Erythroblast (primary cell): ENCODE results near the gene PTPRN2.

ENCODE experiments used
- DNase-seq, 2 experiments: peaks; one replicate each; lab custom pipeline; 2025; lab: John Stamatoyannopoulos, UW
- GATA1 ChIP-seq: IDR thresholded peaks from 2 replicates; pipeline ENCODE4 v1.6.1; 2011; ENCODE audit warnings: low read depth, mild to moderate bottlenecking, control low read depth, low read length, moderate library complexity
- POLR2A ChIP-seq: IDR thresholded peaks from 2 replicates; pipeline ENCODE4 v1.6.1; 2011; ENCODE audit warnings: mild to moderate bottlenecking, low read length

Gene PTPRN2

DNA sequence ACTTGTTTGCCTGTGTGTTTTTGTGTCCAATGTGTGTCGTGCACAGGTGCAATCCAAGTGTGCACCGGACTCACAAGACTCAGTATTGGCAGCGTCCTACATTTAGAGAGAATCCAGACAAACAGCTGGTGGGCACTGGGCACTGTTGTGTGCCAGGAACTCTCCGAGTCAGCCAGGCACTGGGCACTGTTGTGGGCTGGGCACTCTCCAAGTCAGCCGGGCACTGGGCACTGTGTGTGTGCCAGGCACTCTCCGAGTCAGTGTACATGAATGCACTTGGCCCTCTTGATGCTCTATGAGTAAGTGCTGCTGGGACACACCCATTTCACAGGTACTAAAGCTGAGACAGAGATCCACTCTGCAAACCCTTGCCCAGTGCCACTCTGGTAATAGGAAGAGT, 303.5 kb downstream of the PTPRN2 start:
- TF ChIP-seq POLR2A, result no peak
- no peak for TF ChIP-seq GATA1
- no peak for DNase-seq

DNA sequence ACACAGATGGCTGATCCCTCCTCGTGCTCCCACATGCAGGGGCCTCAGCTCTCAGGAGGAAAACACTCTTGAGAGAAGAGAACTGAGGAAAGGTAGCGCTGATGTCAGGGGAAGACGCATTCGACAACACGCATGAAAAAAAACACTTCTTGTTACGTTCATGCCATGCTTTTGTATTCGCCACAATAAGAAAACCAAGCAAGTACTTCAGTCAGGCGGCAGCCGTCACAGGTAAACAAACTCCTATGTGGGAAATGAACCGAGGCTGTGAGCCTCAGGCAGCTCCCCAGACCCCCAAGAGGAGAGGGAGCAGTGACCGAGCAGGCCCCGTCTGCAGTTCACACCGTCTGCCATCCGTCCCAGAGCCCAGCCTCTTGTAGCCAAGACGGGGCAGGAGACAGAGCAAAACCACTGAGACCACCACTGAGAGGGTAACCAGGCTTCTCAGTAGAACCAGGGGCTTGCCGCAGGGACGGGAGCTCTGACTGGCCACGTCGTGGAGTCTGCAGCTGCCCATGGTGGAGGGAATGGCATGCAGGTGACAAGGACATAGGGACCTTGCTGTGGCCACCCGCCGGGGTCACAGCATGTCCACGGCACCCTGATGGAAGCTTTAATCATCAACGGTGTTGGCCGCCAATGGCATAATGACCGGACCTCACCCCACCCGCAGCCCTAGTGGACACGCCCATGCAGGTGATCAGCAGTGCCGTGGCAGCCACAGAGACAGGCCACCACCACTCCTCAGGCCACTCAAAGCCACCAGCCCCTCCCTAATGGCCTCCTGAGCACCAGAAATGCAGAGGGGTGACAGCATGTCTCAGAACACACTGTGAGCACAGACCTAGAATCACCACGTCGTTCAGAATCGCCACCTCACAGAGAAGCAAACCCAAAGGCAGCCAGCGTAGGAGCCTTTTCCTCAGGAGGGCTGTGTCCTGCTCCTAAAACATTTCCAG, 304.3 kb downstream of the PTPRN2 start:
- no peak for DNase-seq
- TF ChIP-seq GATA1, result no peak
- TF ChIP-seq POLR2A, result no peak

DNA sequence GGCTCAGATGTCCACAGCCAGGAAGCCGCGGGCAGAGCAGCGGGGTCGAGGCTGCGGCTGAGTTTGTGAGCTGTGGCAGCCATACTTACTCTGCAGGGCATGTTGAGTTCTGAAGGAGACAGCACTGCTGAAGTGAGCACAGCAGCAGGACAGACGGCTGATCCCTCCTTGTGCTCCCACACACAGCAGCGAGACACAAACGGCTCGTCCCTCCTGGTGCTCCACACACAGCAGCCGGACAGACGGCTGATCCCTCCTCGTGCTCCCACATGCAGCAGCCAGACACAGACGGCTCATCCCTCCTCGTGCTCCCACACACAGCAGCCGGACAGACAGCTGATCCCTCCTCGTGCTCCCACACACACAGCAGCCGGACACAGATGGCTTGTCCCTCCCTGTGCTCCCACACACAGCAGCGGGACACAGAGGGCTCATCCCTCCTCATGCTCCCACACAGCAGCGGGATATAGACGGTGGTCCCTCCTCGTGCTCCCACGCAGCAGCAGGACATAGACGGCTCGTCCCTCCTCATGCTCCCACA, 305.1 kb downstream of the PTPRN2 start:
- no peak for TF ChIP-seq GATA1
- TF ChIP-seq POLR2A, result no peak
- DNase-seq, result no peak

DNA sequence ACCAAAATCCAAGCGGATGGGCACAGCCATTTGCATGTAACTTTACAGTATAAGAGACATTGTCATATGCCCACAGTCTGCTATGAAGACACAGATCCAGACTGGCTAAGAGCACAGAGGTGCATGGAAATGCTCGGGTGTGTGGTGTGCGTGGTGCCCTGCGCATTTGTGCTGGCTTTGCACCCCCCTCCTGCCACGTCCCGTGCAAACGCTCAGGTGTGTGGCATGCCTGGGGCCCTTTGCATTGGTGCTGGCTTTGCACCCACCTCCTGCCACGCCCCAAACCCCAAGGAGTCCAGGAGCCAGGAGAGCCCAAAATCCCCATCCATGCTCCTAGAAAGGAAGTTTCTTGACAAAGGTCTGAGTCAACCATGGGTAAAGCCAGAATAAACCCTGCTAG, 306.2 kb downstream of the PTPRN2 start:
- no peak for TF ChIP-seq GATA1
- no peak for TF ChIP-seq POLR2A
- no peak for DNase-seq

DNA sequence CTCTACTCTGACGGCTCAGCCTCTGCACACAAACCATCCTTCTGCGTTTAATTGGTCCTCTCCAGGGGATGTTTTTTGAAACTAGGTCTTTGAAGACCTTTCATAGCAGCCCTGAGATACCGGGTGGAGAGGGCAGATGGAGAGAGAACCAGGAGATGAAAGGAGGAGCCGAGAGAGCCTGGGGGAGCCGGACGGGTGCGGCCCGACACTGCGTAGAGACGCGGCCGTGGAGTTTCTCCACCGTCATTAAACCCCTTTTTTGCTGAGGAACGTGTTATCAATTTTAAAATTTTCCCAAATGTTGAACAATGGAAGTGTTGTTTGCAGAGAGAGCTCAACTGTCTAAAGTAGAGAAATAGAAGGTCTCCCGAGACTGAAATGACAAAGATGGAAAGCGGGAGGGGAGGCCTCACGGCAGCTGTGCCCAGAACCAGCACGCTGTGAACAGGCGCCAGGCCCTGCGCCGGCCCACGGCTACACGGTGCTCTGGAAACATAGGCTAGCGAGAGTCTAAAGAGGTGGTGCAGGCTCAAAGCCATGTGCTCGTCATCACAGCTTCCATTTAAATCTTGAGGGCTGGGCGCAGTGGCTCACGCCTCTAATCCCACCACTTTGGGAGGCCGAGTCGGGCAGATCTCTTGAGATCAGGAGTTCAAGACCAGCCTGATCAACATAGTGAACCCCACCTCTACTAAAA, 307.0 kb downstream of the PTPRN2 start:
- DNase-seq, result no peak
- no peak for TF ChIP-seq POLR2A
- no peak for TF ChIP-seq GATA1

DNA sequence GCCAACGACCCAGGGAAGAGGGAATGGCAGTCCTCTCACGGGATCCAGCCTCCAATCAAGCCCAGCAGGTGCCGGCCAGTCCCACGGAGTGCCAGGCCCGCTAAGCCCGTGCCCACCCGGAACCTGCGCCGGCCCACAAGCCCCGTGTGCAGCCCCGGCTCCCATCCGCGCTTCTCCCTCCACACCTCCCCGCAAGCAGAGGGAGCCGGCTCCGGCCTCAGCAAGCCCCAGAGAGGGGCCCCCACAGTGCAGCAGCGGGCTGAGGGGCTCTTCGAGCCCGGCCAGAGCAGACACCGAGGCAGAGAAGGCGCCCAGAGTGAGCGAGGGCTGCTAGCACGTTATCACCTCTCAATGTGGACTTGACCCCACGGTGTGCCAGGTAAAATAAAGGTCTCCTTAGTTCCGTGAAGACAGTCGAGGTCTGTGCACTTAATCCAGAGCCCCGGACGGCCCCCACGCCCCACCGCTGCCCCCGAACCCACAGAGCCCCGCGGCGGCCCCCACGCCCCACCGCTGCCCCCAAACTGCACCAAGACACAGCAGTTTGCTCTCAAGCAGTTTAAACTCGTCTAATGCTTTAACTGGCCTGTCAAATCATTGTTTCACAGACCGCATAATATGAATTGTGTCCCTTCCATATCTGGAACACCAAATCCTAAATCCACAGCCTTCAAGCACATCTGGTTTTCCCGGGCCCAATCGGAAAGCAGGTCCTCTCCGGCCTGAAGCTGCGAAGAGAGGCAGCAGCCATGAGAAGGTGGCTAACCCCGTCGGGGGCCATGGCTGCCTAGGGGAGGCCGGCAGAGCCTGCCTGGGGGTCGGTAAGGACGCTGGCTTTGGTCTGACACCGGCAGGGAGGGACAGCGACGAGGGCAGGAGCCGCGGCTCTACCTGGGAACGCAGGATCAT, 307.8 kb downstream of the PTPRN2 start:
- TF ChIP-seq GATA1 (no peak), POLR2A (no peak)
- no peak for DNase-seq

DNA sequence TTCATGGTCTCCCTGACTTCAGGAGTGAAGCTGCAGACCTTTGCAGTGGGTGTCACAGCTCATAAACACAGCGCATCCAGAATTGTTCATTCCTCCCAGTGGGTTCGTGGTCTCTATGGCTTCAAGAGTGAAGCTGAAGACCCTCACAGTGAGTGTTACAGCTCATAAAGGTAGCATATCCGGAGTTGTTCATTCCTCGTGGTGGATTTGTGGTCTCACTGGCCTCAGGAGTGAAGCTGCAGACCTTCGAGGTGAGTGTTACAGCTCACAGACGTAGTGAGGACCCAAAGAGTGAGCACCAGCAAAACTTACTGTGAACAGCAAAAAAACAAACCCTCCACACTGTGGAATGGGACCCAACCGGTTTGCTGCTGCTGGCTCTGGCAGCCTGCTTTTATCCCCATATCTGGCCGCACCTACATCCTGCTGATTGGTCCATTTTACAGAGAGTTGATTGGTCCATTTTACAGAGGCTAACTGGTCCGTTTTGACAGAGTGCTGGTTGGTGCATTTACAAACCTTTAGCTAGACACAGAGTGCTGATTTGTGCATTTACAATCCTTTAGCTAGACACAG, 308.8 kb downstream of the PTPRN2 start:
- no peak for TF ChIP-seq GATA1
- no peak for TF ChIP-seq POLR2A
- no peak for DNase-seq

DNA sequence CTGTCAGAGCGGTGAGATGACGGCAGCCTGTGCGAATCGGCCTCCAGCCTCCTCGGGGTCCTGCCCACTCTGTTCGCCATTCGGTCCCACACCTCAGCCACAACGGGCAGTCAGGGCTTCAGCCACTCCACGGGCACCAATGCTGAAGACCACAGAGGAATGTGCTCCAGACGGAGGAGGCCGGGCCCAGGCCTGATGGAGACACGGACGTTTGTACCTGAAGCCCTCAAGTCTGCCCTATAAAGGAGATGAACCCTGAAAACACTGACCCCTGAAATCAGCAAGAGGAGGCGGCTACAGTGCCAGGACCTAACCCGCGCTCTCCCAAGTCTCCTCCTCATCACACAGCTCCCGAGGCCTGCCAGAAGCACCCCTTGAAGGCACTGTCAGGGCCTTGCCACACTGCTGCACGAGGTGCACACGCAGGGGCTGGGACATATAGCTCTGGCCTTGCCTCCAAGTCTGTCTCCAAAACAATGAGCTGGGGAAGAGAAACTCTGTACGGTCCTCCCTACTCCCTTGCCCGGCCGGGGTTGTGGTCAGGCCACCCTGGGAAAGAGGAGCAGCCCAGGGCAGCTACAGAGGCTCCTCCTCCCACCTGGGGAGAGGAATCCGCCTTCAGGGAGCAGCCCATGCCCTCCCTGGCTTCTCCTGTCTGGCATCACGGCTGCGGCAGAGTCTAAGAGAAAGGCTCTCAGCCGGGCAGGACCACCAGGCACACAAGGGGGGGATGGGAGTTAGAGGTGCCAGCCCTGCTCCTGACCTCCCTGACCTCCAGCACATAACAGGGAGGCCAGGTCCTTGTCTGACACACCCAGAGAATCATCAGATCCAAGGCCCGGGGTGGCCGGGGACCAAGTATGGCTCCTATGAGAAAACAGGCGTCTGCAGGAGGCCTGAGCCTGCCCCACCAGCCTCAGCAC, 310.1 kb downstream of the PTPRN2 start:
- DNase-seq, result no peak
- TF ChIP-seq POLR2A, result no peak
- no peak for TF ChIP-seq GATA1

DNA sequence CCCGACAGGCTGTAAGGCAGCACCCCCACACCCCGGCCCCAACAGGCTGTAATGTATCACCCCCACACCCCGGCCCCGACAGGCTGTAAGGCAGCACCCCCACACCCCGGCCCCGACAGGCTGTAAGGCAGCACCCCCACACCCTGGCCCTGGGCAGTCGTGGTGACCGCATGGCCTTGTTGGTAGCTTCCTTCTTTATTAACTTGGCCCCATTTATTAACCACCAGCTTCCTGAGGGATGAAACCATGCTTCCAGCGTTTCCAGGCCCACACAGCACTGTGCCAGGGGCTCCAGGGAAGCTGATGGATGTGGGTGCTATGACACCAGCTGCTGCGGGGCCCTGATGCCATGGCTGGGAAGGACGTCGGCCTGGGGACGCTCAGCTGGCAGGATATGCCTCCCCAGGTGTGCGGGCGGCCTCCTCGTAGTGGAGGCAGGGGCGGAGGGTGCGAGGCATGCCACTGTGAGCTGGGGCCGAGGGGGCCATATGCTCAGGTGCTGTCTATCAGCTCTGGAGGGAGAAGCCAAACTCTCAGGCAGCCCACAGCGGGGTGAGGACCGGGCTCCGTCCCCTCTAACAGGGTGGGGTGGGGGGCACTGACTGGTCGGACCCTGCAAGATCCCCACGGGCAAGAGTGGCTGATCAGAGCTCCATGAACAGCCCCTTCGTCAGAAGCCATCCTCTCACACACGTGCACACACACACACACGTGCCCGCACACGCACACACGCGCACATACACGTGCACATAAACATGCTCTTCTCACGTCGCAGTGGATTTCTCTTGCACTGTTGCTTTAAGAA, 311.0 kb downstream of the PTPRN2 start:
- no peak for DNase-seq
- TF ChIP-seq GATA1 (no peak), POLR2A (no peak)

DNA sequence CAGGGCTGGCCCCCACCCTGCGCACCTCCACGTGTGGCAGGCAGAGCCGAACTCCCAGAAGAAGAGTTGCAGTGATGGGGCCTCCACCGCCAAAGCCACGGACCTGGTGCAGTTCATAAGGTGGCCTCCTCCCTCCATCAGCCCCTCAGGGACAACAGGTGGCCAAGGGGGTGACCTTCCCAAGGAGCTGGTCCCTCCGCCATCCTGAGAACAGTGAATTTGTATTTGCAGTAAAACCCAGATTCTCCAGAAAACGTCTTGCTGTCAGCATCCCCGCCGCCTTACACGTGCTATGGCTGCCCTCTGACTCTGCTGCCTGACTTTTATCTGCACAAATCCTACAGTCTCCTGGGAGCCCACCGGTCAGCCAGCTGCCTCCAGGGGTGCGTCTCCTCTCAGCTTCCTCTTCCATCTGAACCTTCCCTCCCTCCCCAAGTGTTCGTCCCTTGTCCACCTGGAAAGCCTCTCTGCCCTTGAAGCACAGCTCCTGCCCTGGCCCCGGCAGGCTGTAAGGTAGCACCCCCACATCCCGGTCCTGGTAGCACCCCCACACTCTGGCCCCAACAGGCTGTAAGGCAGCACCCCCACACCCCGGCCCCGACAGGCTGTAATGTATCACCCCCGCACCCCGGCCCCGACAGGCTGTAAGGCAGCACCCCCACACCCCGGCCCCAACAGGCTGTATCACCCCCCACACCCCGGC, 311.8 kb downstream of the PTPRN2 start:
- TF ChIP-seq POLR2A, result no peak
- TF ChIP-seq GATA1, result no peak
- DNase-seq, result no peak

DNA sequence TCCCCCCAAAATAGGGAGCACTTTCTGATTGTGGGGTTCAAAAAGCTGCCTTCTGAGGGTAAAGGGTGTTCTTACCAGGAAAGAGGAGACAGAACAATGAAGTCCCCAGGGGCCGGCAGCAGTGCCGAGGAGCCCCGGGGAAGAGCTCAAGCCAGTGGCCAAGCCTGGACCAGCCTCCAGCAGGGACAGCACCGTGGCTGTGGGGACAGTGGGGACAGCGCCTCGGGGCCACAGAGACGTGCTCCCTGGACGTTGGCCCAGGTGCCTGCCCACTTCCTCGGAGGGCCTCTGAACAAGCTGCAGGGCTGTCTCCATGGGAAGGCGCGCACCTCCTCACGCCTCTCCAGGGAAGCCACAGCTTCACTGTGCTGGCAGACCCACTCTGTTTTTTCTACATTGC, 312.6 kb downstream of the PTPRN2 start:
- no peak for TF ChIP-seq POLR2A
- no peak for TF ChIP-seq GATA1
- no peak for DNase-seq
